Left lung (tissue), 14 donors: ENCODE results near the gene OSBP2. TPM values are rescaled to one million over a fixed set of nuclear protein-coding genes. Genes with fewer than 3 reads are reported as not detected.
A peak's percentile ranks its signal among the peaks of the same experiment; 100 is the strongest.

Experiments used
- ATAC-seq: fragments of 200-7000 bp; cut with Tn5 transposase; one replicate; pipeline ENCODE4 v1.9.1; 2020; ENCODE audit warnings: moderate library complexity
- DNase-seq, 4 donors: peaks; one replicate each; pipeline ENCODE4 v3.0.0-alpha.2; 2013 to 2020
- H3K27ac ChIP-seq, 2 donors: fragments of 200-600 bp; sonication (generic) in 1 of 2; one replicate each; pipeline versions ENCODE4 v1.5.0 to v1.8.0; 2020 to 2021
- H3K27me3 ChIP-seq, 2 donors: fragments of 200-600 bp; sonication (generic) in 1 of 2; one replicate each; pipeline versions ENCODE4 v1.5.0 to v1.8.0; 2020 to 2021
- H3K36me3 ChIP-seq, 2 donors: fragments of 200-600 bp; sonication (generic) in 1 of 2; one replicate each; pipeline versions ENCODE4 v1.5.0 to v1.8.0; 2020 to 2021
- H3K4me1 ChIP-seq, 2 donors: fragments of 200-600 bp; one replicate each; pipeline ENCODE4 v1.8.0; 2021
- H3K4me3 ChIP-seq, 2 donors: fragments of 200-600 bp; sonication (generic) in 1 of 2; one replicate each; pipeline versions ENCODE4 v1.5.0 to v1.8.0; 2020 to 2021; ENCODE audit warnings: mild to moderate bottlenecking in 1 of 2
- H3K9me3 ChIP-seq, 2 donors: fragments of 200-600 bp; sonication (generic) in 1 of 2; one replicate each; pipeline versions ENCODE4 v1.5.0 to v1.8.0; 2020 to 2021
- CTCF ChIP-seq, 2 donors: fragments of 200-600 bp; sonication (generic) in 1 of 2; IDR thresholded peaks; one replicate each; pipeline versions ENCODE4 v1.5.0 to v1.8.0; 2021; ENCODE audit warnings: antibody characterized with exemption in 2 of 2
- intact Hi-C, 2 donors: fragments of 100-400 bp; cut with DNase I; formaldehyde crosslinking; loops; one replicate each; pipeline versions ENCODE4 v1.11.2 to v1.14.2; 2022
- long read RNA-seq, 12 donors: library from polyadenylated mRNA in 2 of 12; unstranded in 2 of 12; transcript quantifications; one replicate each; pipeline ENCODE4 v2.0.0 and lab custom pipeline, GENCODE V29; 2019 to 2026
- polyA plus RNA-seq, 6 donors: library from polyadenylated mRNA; unstranded; fragments of 120-200 nt; gene quantifications; one replicate each; pipeline ENCODE4 v1.2.1, GENCODE V29; 2013; ENCODE audit not compliant: insufficient read length in 6 of 6
- total RNA-seq, 2 donors: library from RNA; stranded (reverse); fragmentation: NEBNext Ultra II Directional; extraction: Animal tissue kit (Norgen Biotek cat#: 25700); gene quantifications; one replicate each; pipeline ENCODE4 v1.2.1, GENCODE V29; 2021
- donor health status: DM: no; HTN: yes; CAD: no.
- donor health status: DM: no; HTN: no; CAD: no.

The OSBP2 gene, protein sequence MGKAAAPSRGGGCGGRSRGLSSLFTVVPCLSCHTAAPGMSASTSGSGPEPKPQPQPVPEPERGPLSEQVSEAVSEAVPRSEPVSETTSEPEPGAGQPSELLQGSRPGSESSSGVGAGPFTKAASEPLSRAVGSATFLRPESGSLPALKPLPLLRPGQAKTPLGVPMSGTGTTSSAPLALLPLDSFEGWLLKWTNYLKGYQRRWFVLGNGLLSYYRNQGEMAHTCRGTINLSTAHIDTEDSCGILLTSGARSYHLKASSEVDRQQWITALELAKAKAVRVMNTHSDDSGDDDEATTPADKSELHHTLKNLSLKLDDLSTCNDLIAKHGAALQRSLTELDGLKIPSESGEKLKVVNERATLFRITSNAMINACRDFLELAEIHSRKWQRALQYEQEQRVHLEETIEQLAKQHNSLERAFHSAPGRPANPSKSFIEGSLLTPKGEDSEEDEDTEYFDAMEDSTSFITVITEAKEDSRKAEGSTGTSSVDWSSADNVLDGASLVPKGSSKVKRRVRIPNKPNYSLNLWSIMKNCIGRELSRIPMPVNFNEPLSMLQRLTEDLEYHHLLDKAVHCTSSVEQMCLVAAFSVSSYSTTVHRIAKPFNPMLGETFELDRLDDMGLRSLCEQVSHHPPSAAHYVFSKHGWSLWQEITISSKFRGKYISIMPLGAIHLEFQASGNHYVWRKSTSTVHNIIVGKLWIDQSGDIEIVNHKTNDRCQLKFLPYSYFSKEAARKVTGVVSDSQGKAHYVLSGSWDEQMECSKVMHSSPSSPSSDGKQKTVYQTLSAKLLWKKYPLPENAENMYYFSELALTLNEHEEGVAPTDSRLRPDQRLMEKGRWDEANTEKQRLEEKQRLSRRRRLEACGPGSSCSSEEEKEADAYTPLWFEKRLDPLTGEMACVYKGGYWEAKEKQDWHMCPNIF
- total RNA-seq: 1 to 10 TPM; 4.0 to 4.2 TPM
- 10 to 100 TPM; 14.3 to 21.0 (median 17.4) TPM for polyA plus RNA-seq
- long read RNA-seq, donor 1, partial matches to known transcripts: 0 of 2 reads
- long read RNA-seq, donor 1, other reads (novel, unspliced or antisense): 0 of 2 reads
- long read RNA-seq, donor 2, partial matches to known transcripts: 0 of 1 reads
- long read RNA-seq, donor 2, other reads (novel, unspliced or antisense): 0 of 1 reads
- long read RNA-seq, donor 3: 0 reads
- long read RNA-seq, donor 4, partial matches to known transcripts: 1 of 2 reads
- long read RNA-seq, donor 4, other reads (novel, unspliced or antisense): 1 of 2 reads
- long read RNA-seq, donor 5: 0 reads
- long read RNA-seq, donor 6: 0 reads
- long read RNA-seq, donor 7: 0 reads
- long read RNA-seq, donor 8, partial matches to known transcripts: 0 of 2 reads
- long read RNA-seq, donor 8, other reads (novel, unspliced or antisense): 0 of 2 reads
- long read RNA-seq, donor 9: 0 reads
- long read RNA-seq, donor 10, partial matches to known transcripts: 0 of 1 reads
- long read RNA-seq, donor 10, other reads (novel, unspliced or antisense): 1 of 1 reads
- long read RNA-seq, donor 11, full-length matches to known transcripts: 3 of 3 reads
- long read RNA-seq, donor 11, partial matches to known transcripts: 0 of 3 reads
- long read RNA-seq, donor 11, other reads (novel, unspliced or antisense): 0 of 3 reads
- long read RNA-seq, donor 12: 0 reads

DNA sequence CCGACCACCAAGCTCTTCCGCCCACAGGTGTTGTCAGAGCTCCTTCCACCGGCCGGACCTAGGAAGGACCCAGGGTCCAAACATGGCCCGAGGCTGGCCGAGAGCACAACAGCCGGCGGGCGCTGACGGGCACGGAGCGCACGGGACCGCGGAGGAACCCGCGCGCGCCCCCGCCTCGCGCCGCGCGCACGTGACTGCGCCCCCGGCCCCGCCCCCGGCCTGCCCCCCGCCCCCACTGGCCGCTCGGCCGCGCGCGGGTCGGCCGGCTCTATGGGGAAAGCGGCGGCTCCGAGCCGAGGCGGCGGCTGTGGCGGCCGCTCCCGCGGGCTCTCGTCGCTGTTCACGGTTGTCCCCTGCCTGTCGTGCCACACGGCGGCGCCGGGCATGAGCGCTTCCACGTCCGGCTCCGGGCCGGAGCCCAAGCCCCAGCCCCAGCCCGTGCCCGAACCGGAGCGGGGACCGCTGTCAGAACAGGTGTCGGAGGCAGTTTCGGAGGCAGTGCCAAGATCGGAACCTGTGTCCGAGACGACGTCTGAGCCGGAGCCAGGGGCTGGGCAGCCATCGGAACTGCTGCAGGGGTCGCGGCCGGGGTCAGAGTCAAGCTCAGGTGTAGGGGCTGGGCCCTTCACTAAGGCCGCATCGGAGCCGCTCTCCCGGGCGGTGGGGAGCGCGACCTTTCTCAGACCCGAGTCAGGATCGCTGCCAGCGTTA lies at the start of gene OSBP2:
TSS of gene OSBP2 (plus strand) at position 235 of the 711 bp plus-strand sequence. CDS start at position 271, 36 bp downstream.
- DNase-seq: peak; percentile 34 to 84 (median 40)
- ATAC-seq: peak; percentile 86
- TF ChIP-seq CTCF (IDR thresholded peaks at IDR 0.05): no peak
- peak within 1 kb of the TSS; percentile 45 to 48 for H3K4me3 ChIP-seq
- intact Hi-C loops: no loop called here
- H3K36me3 ChIP-seq: no peaks in the 10 kb centered on the region
- peak within 1 kb of the TSS; percentile 21 to 75 for H3K27ac ChIP-seq
- peaks cover 0 to 39% of the 10 kb centered on the region in 2 donors for H3K27me3 ChIP-seq
- peaks cover 4 to 15% of the 10 kb centered on the region in 2 donors for H3K4me1 ChIP-seq
- H3K9me3 ChIP-seq: no peaks in the 10 kb centered on the region

- no peak for DNase-seq
- intact Hi-C loops: no loop called here
- TF ChIP-seq CTCF (IDR thresholded peaks at IDR 0.05): no peak
Observed at GRCh38 chr22:30646518-30647160, 48.0 kb upstream of the OSBP2 start.

GRCh38 chr22:30647536-30647935 lies 47.1 kb upstream of the OSBP2 start:
- H3K4me3 ChIP-seq: no peak overlapping the region
- no peak overlapping the region for H3K27ac ChIP-seq
- intact Hi-C loops: no loop called here
- H3K36me3 ChIP-seq: no peaks in the 10 kb centered on the region
- DNase-seq: no peak
- no peaks in the 10 kb centered on the region for H3K27me3 ChIP-seq
- H3K9me3 ChIP-seq: no peaks in the 10 kb centered on the region
- H3K4me1 ChIP-seq: peaks cover 3 to 14% of the 10 kb centered on the region in 2 donors
- ATAC-seq: no peak
- no peak for TF ChIP-seq CTCF (IDR thresholded peaks at IDR 0.05)

More at GRCh38 chr22:30646518-30647160, 48.0 kb upstream of the OSBP2 start:
- Histone ChIP-seq H3K4me3 (no peak overlapping the region), H3K27me3 (no peaks in the 10 kb centered on the region), H3K4me1 (peaks cover 3 to 14% of the 10 kb centered on the region in 2 donors), H3K36me3 (no peaks in the 10 kb centered on the region), H3K27ac (no peak overlapping the region), H3K9me3 (no peaks in the 10 kb centered on the region)
- ATAC-seq: no peak

DNA sequence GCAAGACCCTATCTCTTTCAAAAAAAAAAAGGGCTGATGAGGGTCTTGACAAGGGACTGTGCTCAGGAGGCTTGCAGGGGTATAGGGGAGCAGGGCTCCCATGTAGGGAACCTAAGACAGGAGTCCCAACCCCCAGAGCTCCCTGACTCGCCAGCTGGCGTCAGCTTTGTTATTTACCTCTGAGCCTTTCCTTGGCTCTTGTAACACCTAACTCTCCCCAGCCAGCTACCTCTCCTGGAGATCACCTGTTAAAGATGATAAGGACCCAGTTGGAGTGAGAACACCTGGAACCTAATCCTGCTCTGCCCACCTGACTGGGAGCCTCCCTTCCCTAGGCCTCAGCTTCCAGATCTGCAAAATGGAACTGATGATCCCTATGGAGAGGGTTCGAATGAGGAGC lies 45.8 kb upstream of the OSBP2 start:
- Histone ChIP-seq H3K27ac (peak overlapping the region in 1 of 2 donors; percentile 7), H3K4me1 (peaks cover 3 to 14% of the 10 kb centered on the region in 2 donors), H3K9me3 (no peaks in the 10 kb centered on the region), H3K27me3 (no peaks in the 10 kb centered on the region), H3K4me3 (no peak overlapping the region), H3K36me3 (no peaks in the 10 kb centered on the region)
- no peak for DNase-seq
- no peak for ATAC-seq
- intact Hi-C loops: no loop called here
- TF ChIP-seq CTCF (IDR thresholded peaks at IDR 0.05): no peak
